B cell (primary cell): ENCODE measurements around the gene GNAI2. TPM values are rescaled to one million over a fixed set of nuclear protein-coding genes. Genes with fewer than 3 reads are reported as not detected.
"Not testable (repeated sequence)": the region's sequence is repeated elsewhere in the genome, so short reads cannot be mapped to it uniquely, and the experiment has no call there.

Source experiments
- ATAC-seq: fragments of 200-7000 bp; cut with Tn5 transposase; one replicate; pipeline ENCODE4 v1.10.0; 2021; ENCODE audit warnings: low read depth, mild to moderate bottlenecking, moderate number of reproducible peaks, moderate library complexity
- CTCF ChIA-PET: fragments of 350-600 bp; sonication (Branson Sonifier 250); formaldehyde crosslinking; loops from one replicate; lab custom pipeline; 2021; ENCODE audit warnings: antibody characterized with exemption, inconsistent platforms; lab: Charles Lee
- POLR2A ChIA-PET: fragments of 350-600 bp; sonication (Branson Sonifier 250); formaldehyde crosslinking; loops from one replicate; lab custom pipeline; 2021; ENCODE audit warnings: antibody characterized with exemption; lab: Charles Lee
- DNase-seq: peaks from one replicate; pipeline ENCODE4 v3.0.0; 2013
- H2AFZ ChIP-seq: 2 replicates; pipeline ENCODE4 v1.6.1; 2012; ENCODE audit warnings: mild to moderate bottlenecking, low read depth, low read length; ENCODE audit not compliant: insufficient read depth, poor library complexity, severe bottlenecking
- H3K27ac ChIP-seq, 2 donors: 1 replicate in 1 of 2; 2 replicates in 1 of 2; pipeline ENCODE4 v1.5.1; 2012 to 2013; ENCODE audit warnings: low read length in 2 of 2, mild to moderate bottlenecking in 2 of 2, moderate library complexity in 1 of 2
- H3K27me3 ChIP-seq, 4 experiments: fragments of 200-600 bp in 1 of 4; sonication (generic) in 1 of 4; replicated peaks in 1 of 4; 1 replicate in 2 of 4; 2 replicates in 2 of 4; pipeline versions ENCODE4 v1.6.1 to v1.7.0; 2013 to 2016; ENCODE audit warnings: low read length in 3 of 4, mild to moderate bottlenecking in 2 of 4, mixed read lengths in 1 of 4, moderate library complexity in 1 of 4; ENCODE audit not compliant: insufficient read depth in 4 of 4, control insufficient read depth in 3 of 4; ENCODE audit errors: control extremely low read depth in 1 of 4
- H3K36me3 ChIP-seq, 2 experiments: replicated peaks in 1 of 2; 1 replicate in 1 of 2; 2 replicates in 1 of 2; pipeline versions ENCODE4 v1.6.1 to v1.7.1; 2013; ENCODE audit warnings: low read length in 1 of 2; ENCODE audit not compliant: insufficient read depth in 2 of 2, control insufficient read depth in 1 of 2; ENCODE audit errors: control extremely low read depth in 1 of 2, extremely low read depth in 1 of 2
- H3K4me1 ChIP-seq, 2 donors: fragments of 200-600 bp in 1 of 2; sonication (generic) in 1 of 2; 1 replicate in 1 of 2; 2 replicates in 1 of 2; pipeline versions ENCODE4 v1.5.1 to v1.6.1; 2013 to 2017; ENCODE audit warnings: low read length in 2 of 2; ENCODE audit not compliant: control insufficient read depth in 2 of 2, insufficient read depth in 2 of 2
- H3K4me2 ChIP-seq: replicated peaks from 2 replicates; pipeline ENCODE3; 2012; ENCODE audit warnings: mild to moderate bottlenecking, low read depth, low read length; ENCODE audit not compliant: poor library complexity, severe bottlenecking
- H3K4me3 ChIP-seq, 5 experiments: fragments of 200-600 bp in 1 of 5; sonication (generic) in 1 of 5; 1 replicate in 3 of 5; 2 replicates in 2 of 5; pipeline versions ENCODE4 v1.5.1 to v1.7.0; 2011 to 2016; ENCODE audit warnings: low read length in 4 of 5, mild to moderate bottlenecking in 4 of 5, low read depth in 2 of 5, control low read depth in 1 of 5, moderate library complexity in 1 of 5; ENCODE audit not compliant: insufficient read depth in 1 of 5; ENCODE audit errors: control extremely low read depth in 1 of 5, extremely low read depth in 1 of 5
- H3K79me2 ChIP-seq: fragments of 200-600 bp; sonication (generic); one replicate; pipeline ENCODE4 v1.6.0; 2016; ENCODE audit warnings: low read length; ENCODE audit not compliant: control insufficient read depth, insufficient read depth
- H3K9ac ChIP-seq: fragments of 200-600 bp; sonication (generic); 2 replicates; pipeline ENCODE4 v1.6.1; 2017; ENCODE audit warnings: mild to moderate bottlenecking, low read length, moderate library complexity
- H3K9me3 ChIP-seq, 3 donors: one replicate each; pipeline versions ENCODE4 v1.6.1 to v1.7.1; 2013; ENCODE audit warnings: low read length in 2 of 3; ENCODE audit not compliant: control insufficient read depth in 2 of 3, insufficient read depth in 1 of 3; ENCODE audit errors: control extremely low read depth in 1 of 3
- H4K20me1 ChIP-seq: 2 replicates; pipeline ENCODE4 v1.6.0; 2012; ENCODE audit warnings: mild to moderate bottlenecking, low read length; ENCODE audit not compliant: insufficient read depth, control insufficient read depth, poor library complexity, severe bottlenecking
- H3K27ac Mint-ChIP-seq: one replicate; pipeline ENCODE4 v1.8.0; 2021; ENCODE audit warnings: mixed read lengths
- H3K27me3 Mint-ChIP-seq: one replicate; pipeline ENCODE4 v1.8.0; 2021; ENCODE audit warnings: mixed read lengths
- H3K4me1 Mint-ChIP-seq: one replicate; pipeline ENCODE4 v1.8.0; 2021; ENCODE audit warnings: mixed read lengths
- H3K4me3 Mint-ChIP-seq: one replicate; pipeline ENCODE4 v1.8.0; 2021; ENCODE audit warnings: mixed read lengths
- H3K9me3 Mint-ChIP-seq: one replicate; pipeline ENCODE4 v1.8.0; 2022; ENCODE audit warnings: mixed read lengths; ENCODE audit not compliant: insufficient read depth
- EZH2 ChIP-seq: IDR thresholded peaks from 2 replicates; pipeline ENCODE4 v1.6.1; 2012; ENCODE audit warnings: borderline replicate concordance, low read depth, mild to moderate bottlenecking, moderate library complexity, low read length; ENCODE audit not compliant: insufficient read depth, poor library complexity, severe bottlenecking
- WGBS: methylation state at CpG from one replicate; pipeline ENCODE4 v1.1.5; 2013; ENCODE audit warnings: missing lambda C conversion rate; ENCODE audit not compliant: insufficient coverage; 5-methylcytosine and 5-hydroxymethylcytosine counted together
- intact Hi-C: fragments of 100-400 bp; cut with micrococcal nuclease; formaldehyde crosslinking; loops from one replicate; pipeline ENCODE4 v1.10.0; 2022
- polyA plus RNA-seq: library from polyadenylated mRNA; depleted of rRNA; stranded (reverse); fragments of >200 nt; gene quantifications from 2 replicates; pipeline ENCODE4 v1.2.3, GENCODE V29; 2012
- total RNA-seq, 2 donors: library from RNA; stranded (reverse); fragments of 120-200 nt in 1 of 2; gene quantifications; 1 replicate in 1 of 2; 2 replicates in 1 of 2; pipeline versions ENCODE4 v1.2.3 to v1.2.4, GENCODE V29; 2013 to 2022
- TF ChIP-seq, protein P1 (sequence below): fragments of 200-600 bp; IDR thresholded peaks from one replicate; pipeline ENCODE4 v1.8.0; 2022; ENCODE audit warnings: antibody characterized with exemption, mild to moderate bottlenecking

GNAI2 gene
- total and polyA plus RNA-seq, 2 donors (not counting 1 experiment from before 2014, with no cell fraction given): 302 to 491 TPM

DNA sequence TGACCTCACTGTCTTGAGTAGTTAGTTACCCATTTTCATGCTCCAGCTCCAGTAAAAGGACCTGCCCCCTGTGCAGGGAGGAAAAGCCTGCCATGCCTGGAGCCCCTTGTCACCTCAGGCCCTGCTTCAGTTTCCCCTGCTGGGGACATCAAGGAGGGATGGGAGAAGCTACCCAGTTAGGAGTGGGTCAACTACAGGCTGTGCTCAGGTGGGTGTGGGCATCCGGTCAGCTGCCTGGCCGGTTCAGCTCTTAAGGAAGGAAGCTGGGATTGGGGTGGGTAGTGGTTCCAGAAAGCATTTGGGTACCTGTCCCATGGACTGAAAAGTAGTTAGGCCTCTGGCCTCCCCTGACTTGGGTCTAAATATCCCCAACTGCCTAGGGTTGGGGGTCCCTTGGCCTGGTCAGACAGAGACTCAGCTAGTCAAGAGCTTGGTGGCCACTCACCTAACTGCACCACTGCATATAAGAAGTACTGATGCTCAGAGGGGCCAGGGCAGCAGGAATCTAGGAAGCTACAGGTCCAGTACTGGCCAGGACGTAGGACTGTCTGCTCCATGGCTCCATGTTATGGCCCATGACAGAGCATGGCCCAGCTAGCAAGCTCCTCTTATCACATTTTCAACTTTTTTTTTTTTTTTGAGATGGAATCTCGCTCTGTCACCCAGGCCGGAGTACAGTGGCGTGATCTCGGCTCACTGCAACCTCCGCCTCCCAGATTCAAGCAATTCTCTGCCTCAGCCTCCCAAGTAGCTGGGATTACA lies 43.4 kb downstream of the GNAI2 start:
- H3K4me2 ChIP-seq: no peak overlapping the region
- ChIA-PET CTCF (interaction anchor here (0.8 to 3.1 kb wide), 6 partner anchors 8 to 159 kb away, joined by 3 to 14 read pairs (median 4); partner anchors contain the start of gene HYAL2), POLR2A (no interaction called here)
- peaks cover 2% of the 10 kb centered on the region for H4K20me1 ChIP-seq
- peaks cover 0 to 42% (median 14%) of the 10 kb centered on the region in 4 experiments for H3K27me3 ChIP-seq
- Mint-ChIP-seq H3K4me3 (no peak overlapping the region), H3K27ac (no peak overlapping the region), H3K27me3 (peaks cover 18% of the 10 kb centered on the region), H3K4me1 (peaks cover 14% of the 10 kb centered on the region), H3K9me3 (no peaks in the 10 kb centered on the region)
- peaks cover 19 to 21% of the 10 kb centered on the region in 2 donors for H3K4me1 ChIP-seq
- no peaks in the 10 kb centered on the region for H3K79me2 ChIP-seq
- 92% methylated on average over 1 of the region's 8 CpGs for WGBS
- DNase-seq (no peak), ATAC-seq (no peak)
- intact Hi-C loops: no loop called here
- no peak for TF ChIP-seq EZH2
- TF ChIP-seq, protein P1, sequence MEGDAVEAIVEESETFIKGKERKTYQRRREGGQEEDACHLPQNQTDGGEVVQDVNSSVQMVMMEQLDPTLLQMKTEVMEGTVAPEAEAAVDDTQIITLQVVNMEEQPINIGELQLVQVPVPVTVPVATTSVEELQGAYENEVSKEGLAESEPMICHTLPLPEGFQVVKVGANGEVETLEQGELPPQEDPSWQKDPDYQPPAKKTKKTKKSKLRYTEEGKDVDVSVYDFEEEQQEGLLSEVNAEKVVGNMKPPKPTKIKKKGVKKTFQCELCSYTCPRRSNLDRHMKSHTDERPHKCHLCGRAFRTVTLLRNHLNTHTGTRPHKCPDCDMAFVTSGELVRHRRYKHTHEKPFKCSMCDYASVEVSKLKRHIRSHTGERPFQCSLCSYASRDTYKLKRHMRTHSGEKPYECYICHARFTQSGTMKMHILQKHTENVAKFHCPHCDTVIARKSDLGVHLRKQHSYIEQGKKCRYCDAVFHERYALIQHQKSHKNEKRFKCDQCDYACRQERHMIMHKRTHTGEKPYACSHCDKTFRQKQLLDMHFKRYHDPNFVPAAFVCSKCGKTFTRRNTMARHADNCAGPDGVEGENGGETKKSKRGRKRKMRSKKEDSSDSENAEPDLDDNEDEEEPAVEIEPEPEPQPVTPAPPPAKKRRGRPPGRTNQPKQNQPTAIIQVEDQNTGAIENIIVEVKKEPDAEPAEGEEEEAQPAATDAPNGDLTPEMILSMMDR: no peak
- H3K9ac ChIP-seq: no peak overlapping the region
- H3K9me3 ChIP-seq: peaks cover 0 to 3% (median 0%) of the 10 kb centered on the region in 3 donors
- H3K36me3 ChIP-seq: no peaks in the 10 kb centered on the region
- no peak overlapping the region for H2AFZ ChIP-seq
- no peak overlapping the region for H3K27ac ChIP-seq
- no peak overlapping the region for H3K4me3 ChIP-seq

DNA sequence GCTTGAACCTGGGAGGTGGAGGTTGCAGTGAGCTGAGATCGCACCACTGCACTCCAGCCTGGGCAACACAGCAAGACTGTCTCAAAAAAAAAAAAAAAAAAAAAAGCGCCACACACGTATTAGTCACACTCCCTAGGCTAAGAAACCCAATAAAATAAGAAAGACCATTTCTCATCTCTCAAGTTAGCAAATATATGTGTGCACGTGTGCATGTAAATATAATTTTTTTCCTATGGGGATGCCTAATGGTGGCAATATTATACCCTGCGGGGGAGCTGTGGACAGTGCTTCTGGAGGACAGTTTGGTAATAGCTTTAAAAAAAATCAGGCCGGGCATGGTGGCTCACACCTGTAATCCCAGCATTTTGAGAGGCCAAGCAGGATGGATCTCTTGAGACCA lies 48.1 kb downstream of the GNAI2 start:
- H3K9me3 ChIP-seq, H3K79me2 ChIP-seq, H3K4me1 ChIP-seq, H3K9ac ChIP-seq, H3K27ac Mint-ChIP-seq, H3K4me3 ChIP-seq, H3K27ac ChIP-seq, H3K4me1 Mint-ChIP-seq, H4K20me1 ChIP-seq, H2AFZ ChIP-seq, H3K27me3 ChIP-seq, DNase-seq, H3K9me3 Mint-ChIP-seq, ATAC-seq, H3K27me3 Mint-ChIP-seq, H3K4me3 Mint-ChIP-seq, intact Hi-C loops, CTCF ChIA-PET, H3K4me2 ChIP-seq: not testable (repeated sequence)
- POLR2A ChIA-PET: interaction anchor here (0.7 kb wide), 1 partner anchor 1189 kb away, joined by 5 read pairs; no protein-coding TSS in a partner anchor
- H3K36me3 ChIP-seq: peaks cover 0 to 16% of the 10 kb centered on the region in 2 experiments
- WGBS: 100% methylated on average over 2 of the region's 6 CpGs
